HepG2 (cell line): ENCODE measurements around the gene TXNRD1. TPM values are rescaled to one million over a fixed set of nuclear protein-coding genes. Genes with fewer than 3 reads are reported as not detected.

Experiments used
- ATAC-seq: fragments of 200-7000 bp; cut with Tn5 transposase; 3 replicates; pipeline ENCODE4 v1.9.1; 2020; ENCODE audit warnings: mild to moderate bottlenecking, moderate library complexity
- BruUV-seq: library from RNA; stranded (reverse); fragments of 400-500 nt; replicated peaks from 2 replicates; lab custom pipeline; 2021; lab: Mats Ljungman, UMichigan
- CTCF ChIA-PET: fragments of 300-600 bp; formaldehyde crosslinking; extraction: SDS; loops from one replicate; lab custom pipeline; 2021; ENCODE audit warnings: low total read pairs, inconsistent platforms, low intra/inter-chr PET ratio; lab: Yijun Ruan, JAX
- POLR2A ChIA-PET: fragments of 350-600 bp; sonication (Branson Sonifier 250); formaldehyde crosslinking; loops from one replicate; lab custom pipeline; 2020; ENCODE audit warnings: antibody characterized with exemption, inconsistent platforms; lab: Yijun Ruan, JAX
- DNase-seq: peaks from one replicate; pipeline ENCODE4 v3.0.0-alpha.2; 2015; ENCODE audit warnings: low spot score
- FAIRE-seq: peaks from 3 replicates; lab custom pipeline; 2011; peaks lifted over from hg19 to GRCh38; lab: Jason Lieb, UNC
- H2AFZ ChIP-seq: one replicate; pipeline ENCODE4 v1.6.1; 2011; ENCODE audit warnings: low read length, inconsistent platforms
- H3K27ac ChIP-seq: fragments of 300-600 bp; 3 replicates; pipeline ENCODE4 v1.8.0; 2011; ENCODE audit warnings: mixed run types, mild to moderate bottlenecking, mixed read lengths, low read length, inconsistent platforms; ENCODE audit not compliant: insufficient read depth; ENCODE audit errors: extremely low read length
- H3K27me3 ChIP-seq, 2 experiments: fragments of 200-600 bp in 1 of 2; 2 replicates in 1 of 2; 3 replicates in 1 of 2; pipeline versions ENCODE4 v1.6.0 to v1.8.0; 2011; ENCODE audit warnings: low read length in 2 of 2, mild to moderate bottlenecking in 2 of 2, moderate library complexity in 2 of 2, inconsistent platforms in 1 of 2; ENCODE audit not compliant: insufficient read depth in 2 of 2, control insufficient read depth in 1 of 2
- H3K36me3 ChIP-seq, 2 experiments: fragments of 200-600 bp in 1 of 2; replicated peaks in 1 of 2; 2 replicates in 1 of 2; 3 replicates in 1 of 2; pipeline versions ENCODE4 v1.5.1 to v1.8.0; 2011; ENCODE audit warnings: low read length in 2 of 2, inconsistent platforms in 1 of 2; ENCODE audit not compliant: insufficient read depth in 2 of 2, control insufficient read depth in 1 of 2
- H3K4me1 ChIP-seq: 2 replicates; pipeline ENCODE4 v1.5.1; 2012; ENCODE audit warnings: low read length, inconsistent platforms; ENCODE audit not compliant: insufficient read depth
- H3K4me2 ChIP-seq: 2 replicates; pipeline ENCODE4 v1.6.0; 2011; ENCODE audit warnings: low read depth, low read length, inconsistent platforms
- H3K4me3 ChIP-seq, 3 experiments: fragments of 200-600 bp in 1 of 3; sonication (generic), shearing (Covaris generic) in 1 of 3; replicated peaks in 1 of 3; 2 replicates each; pipeline ENCODE4 v1.5.1; 2011 to 2016; ENCODE audit warnings: low read length in 3 of 3, inconsistent platforms in 2 of 3, low read depth in 2 of 3, mild to moderate bottlenecking in 2 of 3, control low read depth in 1 of 3, mixed read lengths in 1 of 3; ENCODE audit not compliant: insufficient read depth in 1 of 3
- H3K79me2 ChIP-seq: one replicate; pipeline ENCODE4 v1.6.1; 2011; ENCODE audit warnings: low read length, inconsistent platforms; ENCODE audit not compliant: insufficient read depth
- H3K9ac ChIP-seq: 2 replicates; pipeline ENCODE4 v1.6.0; 2011; ENCODE audit warnings: mild to moderate bottlenecking, low read depth, low read length, inconsistent platforms; ENCODE audit not compliant: insufficient read depth
- H3K9me3 ChIP-seq: 2 replicates; pipeline ENCODE4 v1.5.1; 2012; ENCODE audit warnings: mild to moderate bottlenecking, low read length
- H4K20me1 ChIP-seq: 2 replicates; pipeline ENCODE4 v1.6.0; 2011; ENCODE audit warnings: inconsistent platforms, mild to moderate bottlenecking, low read length, moderate library complexity; ENCODE audit not compliant: insufficient read depth
- FOXO1 ChIP-seq: sonication (generic); formaldehyde crosslinking; IDR thresholded peaks from 2 replicates; pipeline ENCODE4 v1.4.0; 2020; ENCODE audit warnings: missing genetic modification reagents
- KLF11 ChIP-seq: IDR thresholded peaks from 2 replicates; pipeline ENCODE4 v1.6.1; 2016; ENCODE audit warnings: missing compliant biosample characterization
- NR2F2 ChIP-seq: IDR thresholded peaks from 2 replicates; pipeline ENCODE4 v1.6.1; 2012; ENCODE audit warnings: low read depth, inconsistent platforms, borderline replicate concordance
- POLR2AphosphoS2 ChIP-seq: IDR thresholded peaks from 2 replicates; pipeline ENCODE4 v1.6.1; 2011; ENCODE audit warnings: low read depth, low read length, improper control_type of control experiment
- RBM22 ChIP-seq: fragments of 200-400 bp; formaldehyde crosslinking; optimal IDR thresholded peaks from 2 replicates; pipeline ENCODE3; 2017; ENCODE audit warnings: mild to moderate bottlenecking, low read length, moderate library complexity
- ZNF572 ChIP-seq: sonication (generic); formaldehyde crosslinking; IDR thresholded peaks from 2 replicates; pipeline ENCODE4 v1.5.1; 2020; ENCODE audit warnings: mild to moderate bottlenecking, missing genetic modification reagents
- ZNF792 ChIP-seq: IDR thresholded peaks from 2 replicates; pipeline ENCODE4 v1.6.1; 2016
- ZNF83 ChIP-seq: sonication (generic); formaldehyde crosslinking; IDR thresholded peaks from 2 replicates; pipeline ENCODE4 v1.4.0; 2020; ENCODE audit warnings: missing genetic modification reagents, mild to moderate bottlenecking, borderline replicate concordance
- WGBS: methylation state at CpG from one replicate; pipeline ENCODE4 v1.1.6; 2017; ENCODE audit warnings: low lambda C conversion rate; 5-methylcytosine and 5-hydroxymethylcytosine counted together
- in situ Hi-C: cut with HindIII; loops from 2 replicates; pipeline ENCODE4 v1.10.0; 2017; ENCODE audit warnings: low pct_unique_long_range_greater_than_20kb; ENCODE audit not compliant: extremely low pct_ligation_motif_present
- intact Hi-C: fragments of 100-400 bp; cut with micrococcal nuclease; formaldehyde crosslinking; loops from one replicate; pipeline ENCODE4 v1.10.0; 2022; ENCODE audit not compliant: unreplicated experiment
- polyA plus RNA-seq, 8 experiments: library from polyadenylated mRNA; depleted of rRNA in 3 of 8; stranded (reverse) in 7 of 8; unstranded in 1 of 8; fragments of >200 nt; fragmentation: Illumina TruSeq in 4 of 8; extraction: Trizol in 4 of 8; gene quantifications; 2 replicates each; pipeline versions ENCODE4 v1.2.1 to v1.2.3, GENCODE V29; 2011 to 2016; ENCODE audit warnings: low read depth in 4 of 8, missing spikeins in 1 of 8, mixed read lengths in 1 of 8; ENCODE audit not compliant: insufficient read depth in 1 of 8
- total RNA-seq, 5 experiments: library from RNA; depleted of rRNA; stranded (reverse); fragments of >200 nt; fragmentation: Illumina TruSeq; extraction: Trizol; gene quantifications; 2 replicates each; pipeline ENCODE4 v1.2.3, GENCODE V29; 2016; ENCODE audit warnings: low read depth in 1 of 5
- TF ChIP-seq, protein P1 (sequence below): fragments of 450-650 bp; IDR thresholded peaks from 2 replicates; pipeline ENCODE4 v1.6.1; 2017

The TXNRD1 gene
- total and polyA plus RNA-seq, 2 of the 13 experiments (the other 11 are each of a cell fraction or from before 2014, with no cell fraction given) = 54.0 to 190 TPM

DNA sequence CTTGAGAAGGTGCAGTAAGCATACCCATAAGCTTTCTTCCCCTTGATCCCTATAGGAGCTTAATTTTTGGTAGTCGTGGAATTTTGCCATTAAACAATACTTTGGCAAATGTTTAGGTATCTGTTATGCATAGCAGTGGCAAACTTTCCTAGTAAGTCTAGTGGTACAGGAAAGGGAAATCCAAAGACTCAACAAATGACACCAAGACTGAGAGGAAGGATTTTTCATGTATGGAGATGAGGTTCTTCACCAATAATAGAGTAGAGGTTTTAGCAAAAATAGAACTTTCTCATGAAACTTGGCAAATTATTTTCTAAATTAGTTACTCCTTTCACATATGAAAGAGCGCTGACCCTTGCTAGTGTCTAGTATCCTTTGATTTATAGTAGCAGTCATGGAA is 90.8 kb downstream of the TXNRD1 start:
- no peak for FAIRE-seq
- H3K4me2 ChIP-seq = no peak overlapping the region
- H3K27ac ChIP-seq = no peak overlapping the region
- no peaks in the 10 kb centered on the region for H3K27me3 ChIP-seq
- TF ChIP-seq ZNF83 (no peak), ZNF572 (CRISPR knock-in tag) (no peak), ZNF792 (CRISPR knock-in tag) (no peak), NR2F2 (no peak), FOXO1 (CRISPR knock-in tag) (no peak)
- TF ChIP-seq, protein P1, sequence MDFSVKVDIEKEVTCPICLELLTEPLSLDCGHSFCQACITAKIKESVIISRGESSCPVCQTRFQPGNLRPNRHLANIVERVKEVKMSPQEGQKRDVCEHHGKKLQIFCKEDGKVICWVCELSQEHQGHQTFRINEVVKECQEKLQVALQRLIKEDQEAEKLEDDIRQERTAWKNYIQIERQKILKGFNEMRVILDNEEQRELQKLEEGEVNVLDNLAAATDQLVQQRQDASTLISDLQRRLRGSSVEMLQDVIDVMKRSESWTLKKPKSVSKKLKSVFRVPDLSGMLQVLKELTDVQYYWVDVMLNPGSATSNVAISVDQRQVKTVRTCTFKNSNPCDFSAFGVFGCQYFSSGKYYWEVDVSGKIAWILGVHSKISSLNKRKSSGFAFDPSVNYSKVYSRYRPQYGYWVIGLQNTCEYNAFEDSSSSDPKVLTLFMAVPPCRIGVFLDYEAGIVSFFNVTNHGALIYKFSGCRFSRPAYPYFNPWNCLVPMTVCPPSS = no peak
- no peak for DNase-seq
- ChIA-PET POLR2A (no interaction called here), CTCF (no interaction called here)
- H3K9me3 ChIP-seq = no peaks in the 10 kb centered on the region
- H3K9ac ChIP-seq = no peak overlapping the region
- H3K79me2 ChIP-seq = peaks cover 91% of the 10 kb centered on the region
- intact Hi-C loops (no loop called here), in situ Hi-C loops (no loop called here)
- H2AFZ ChIP-seq = no peak overlapping the region
- H3K4me1 ChIP-seq = no peaks in the 10 kb centered on the region
- BruUV-seq = no TSS peak
- H3K36me3 ChIP-seq = peaks cover 10 to 51% of the 10 kb centered on the region in 2 experiments
- H3K4me3 ChIP-seq = no peak overlapping the region
- 98% methylated on average over 2 of the region's 2 CpGs for WGBS
- H4K20me1 ChIP-seq = peaks cover 63% of the 10 kb centered on the region
- ATAC-seq = no peak

DNA sequence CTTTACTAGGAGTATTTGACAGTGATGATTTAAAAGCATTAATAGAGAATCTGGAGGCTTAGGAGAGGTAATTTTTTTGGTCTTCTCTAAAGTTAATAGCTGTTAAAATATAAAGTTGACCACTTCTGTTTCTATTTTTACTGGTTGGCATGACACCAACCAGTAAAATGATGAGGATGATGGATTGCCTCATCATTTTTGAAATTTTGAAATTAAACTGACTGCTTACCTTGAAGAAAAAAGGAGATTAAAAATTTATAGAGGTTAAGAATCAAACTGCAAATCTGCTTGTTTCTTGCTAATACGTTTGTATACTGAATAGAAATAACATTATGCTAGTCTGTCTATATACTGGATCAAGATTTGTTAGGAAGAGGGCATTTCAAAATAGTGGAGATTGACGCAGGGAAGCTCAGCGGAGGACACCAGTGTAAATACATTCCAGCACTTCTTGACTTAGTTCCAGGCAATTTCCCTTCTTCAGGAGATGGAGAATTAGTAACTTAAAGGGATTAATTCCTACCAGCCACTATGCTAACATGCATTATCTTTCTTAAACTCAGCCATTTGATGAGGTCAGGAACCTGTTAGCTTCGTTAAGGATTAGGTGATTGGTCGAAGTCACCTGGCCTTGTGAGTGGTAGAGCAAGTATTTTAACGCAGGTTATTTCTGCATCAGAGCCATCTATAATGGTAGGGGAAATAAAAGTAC is 91.5 kb downstream of the TXNRD1 start:
- Histone ChIP-seq H3K27me3 (no peaks in the 10 kb centered on the region), H3K9me3 (no peaks in the 10 kb centered on the region), H2AFZ (no peak overlapping the region), H3K27ac (no peak overlapping the region), H3K79me2 (peaks cover 84% of the 10 kb centered on the region), H4K20me1 (peaks cover 56% of the 10 kb centered on the region), H3K4me3 (no peak overlapping the region), H3K9ac (no peak overlapping the region), H3K36me3 (peaks cover 10 to 55% of the 10 kb centered on the region in 2 experiments), H3K4me1 (no peaks in the 10 kb centered on the region), H3K4me2 (no peak overlapping the region)
- ATAC-seq (no peak), FAIRE-seq (no peak), DNase-seq (no peak)
- POLR2A ChIA-PET = no interaction called here
- WGBS = 95% methylated on average over 6 of the region's 6 CpGs
- intact Hi-C loops = no loop called here
- in situ Hi-C loops = no loop called here
- CTCF ChIA-PET = no interaction called here
- BruUV-seq = no TSS peak
- TF ChIP-seq POLR2AphosphoS2 (peak; percentile 27), RBM22 (peak; percentile 66), KLF11 (CRISPR knock-in tag) (no peak)
